K562 (cell line): ENCODE measurements around the gene DAGLA. TPM values are rescaled to one million over a fixed set of nuclear protein-coding genes. Genes with fewer than 3 reads are reported as not detected.

ENCODE experiments used
- CLOCK ChIP-seq: fragments of 250-450 bp; sonication (Bioruptor Pico); IDR thresholded peaks from 2 replicates; pipeline ENCODE4 v1.4.0; 2020; ENCODE audit warnings: mild to moderate bottlenecking, moderate library complexity, borderline replicate concordance
- HDAC3 ChIP-seq: fragments of 450-650 bp; IDR thresholded peaks from 2 replicates; pipeline ENCODE4 v1.6.1; 2018; ENCODE audit warnings: borderline replicate concordance, mild to moderate bottlenecking, moderate library complexity; ENCODE audit not compliant: partially characterized antibody
- HNRNPLL ChIP-seq: fragments of 200-400 bp; formaldehyde crosslinking; IDR thresholded peaks from 2 replicates; pipeline ENCODE4 v1.6.1; 2017; ENCODE audit warnings: low read length, low read depth, mild to moderate bottlenecking; ENCODE audit not compliant: poor library complexity, severe bottlenecking
- NFIC ChIP-seq: fragments of 450-650 bp; IDR thresholded peaks from 2 replicates; pipeline ENCODE4 v1.6.1; 2017; ENCODE audit warnings: mild to moderate bottlenecking, inconsistent platforms
- NKRF ChIP-seq: fragments of 450-650 bp; IDR thresholded peaks from 2 replicates; pipeline ENCODE4 v1.6.1; 2016; ENCODE audit warnings: borderline replicate concordance
- POLR2A ChIP-seq: fragments of 450-650 bp; conservative IDR thresholded peaks from 2 replicates; pipeline ENCODE4 v1.6.1; 2016
- POLR2G ChIP-seq: fragments of 200-400 bp; formaldehyde crosslinking; IDR thresholded peaks from 2 replicates; pipeline ENCODE4 v1.6.1; 2017; ENCODE audit warnings: low read depth, mild to moderate bottlenecking, antibody characterized with exemption, low read length, moderate library complexity
- SMAD1 ChIP-seq: fragments of 150-350 bp; IDR thresholded peaks from 2 replicates; pipeline ENCODE4 v1.6.1; 2014; ENCODE audit warnings: low read length, low read depth; ENCODE audit not compliant: partially characterized antibody
- ZNF232 ChIP-seq: sonication (generic); formaldehyde crosslinking; IDR thresholded peaks from 2 replicates; pipeline ENCODE4 v1.8.0; 2022; ENCODE audit warnings: mild to moderate bottlenecking, missing genetic modification reagents
- ZNF24 ChIP-seq: fragments of 450-650 bp; IDR thresholded peaks from 2 replicates; pipeline ENCODE4 v1.6.1; 2016
- ZNF324 ChIP-seq: fragments of 250-450 bp; sonication (Bioruptor Pico); IDR thresholded peaks from 2 replicates; pipeline ENCODE4 v1.4.0; 2020; ENCODE audit warnings: mild to moderate bottlenecking
- ZNF764 ChIP-seq: fragments of 250-450 bp; sonication (Bioruptor Pico); IDR thresholded peaks from 2 replicates; pipeline ENCODE4 v1.4.0; 2020; ENCODE audit warnings: low read depth, mild to moderate bottlenecking, moderate library complexity
- polyA plus RNA-seq, 8 experiments: library from polyadenylated mRNA; depleted of rRNA in 4 of 8; stranded (reverse) in 5 of 8; unstranded in 3 of 8; fragments of >200 nt; fragmentation: Nextera tagmentation in 2 of 8; fragmentation: Illumina TruSeq in 1 of 8; extraction: Ambion mirVana in 2 of 8; extraction: Trizol in 1 of 8; gene quantifications; 2 replicates each; pipeline versions ENCODE4 v1.2.1 to v1.2.3, GENCODE V29; 2011 to 2014; ENCODE audit warnings: inconsistent platforms in 1 of 8, missing spikeins in 1 of 8
- total RNA-seq, 7 experiments: library from RNA; depleted of rRNA in 6 of 7; stranded (reverse); fragments of >200 nt in 6 of 7; fragmentation: Illumina TruSeq in 2 of 7; extraction: Trizol in 2 of 7; gene quantifications; 2 replicates each; pipeline versions ENCODE4 v1.2.1 to v1.2.3, GENCODE V29; 2011 to 2021; ENCODE audit warnings: low replicate concordance in 1 of 7
- TF ChIP-seq, protein P1 (sequence below), 3 experiments: IDR thresholded peaks in 2 of 3; conservative IDR thresholded peaks in 1 of 3; 2 replicates each; pipeline ENCODE4 v1.5.1; 2011 to 2012; ENCODE audit warnings: low read length in 3 of 3, mild to moderate bottlenecking in 3 of 3, control low read depth in 2 of 3, improper control_type of control experiment in 1 of 3, inconsistent platforms in 1 of 3, low read depth in 1 of 3, mixed read lengths in 1 of 3, moderate library complexity in 1 of 3; ENCODE audit not compliant: insufficient read depth in 2 of 3
- TF ChIP-seq, protein P2 (sequence below): sonication (generic); formaldehyde crosslinking; IDR thresholded peaks from 2 replicates; pipeline ENCODE4 v1.9.0; 2022; ENCODE audit warnings: mild to moderate bottlenecking, missing genetic modification reagents
- TF ChIP-seq, protein P3 (sequence below): fragments of 250-450 bp; sonication (Bioruptor Pico); IDR thresholded peaks from 2 replicates; pipeline ENCODE4 v1.8.0; 2022; ENCODE audit warnings: moderate library complexity, mild to moderate bottlenecking, inconsistent platforms
- TF ChIP-seq, protein P4 (sequence below): fragments of 450-650 bp; IDR thresholded peaks from 2 replicates; pipeline ENCODE4 v1.6.1; 2017; ENCODE audit warnings: antibody characterized with exemption

The DAGLA gene
- total and polyA plus RNA-seq, 9 of the 15 experiments (the other 6 are each of a cell fraction or from before 2014, with no cell fraction given) = 0.03 to 0.16 (median 0.04) TPM; not detected in 4

DNA sequence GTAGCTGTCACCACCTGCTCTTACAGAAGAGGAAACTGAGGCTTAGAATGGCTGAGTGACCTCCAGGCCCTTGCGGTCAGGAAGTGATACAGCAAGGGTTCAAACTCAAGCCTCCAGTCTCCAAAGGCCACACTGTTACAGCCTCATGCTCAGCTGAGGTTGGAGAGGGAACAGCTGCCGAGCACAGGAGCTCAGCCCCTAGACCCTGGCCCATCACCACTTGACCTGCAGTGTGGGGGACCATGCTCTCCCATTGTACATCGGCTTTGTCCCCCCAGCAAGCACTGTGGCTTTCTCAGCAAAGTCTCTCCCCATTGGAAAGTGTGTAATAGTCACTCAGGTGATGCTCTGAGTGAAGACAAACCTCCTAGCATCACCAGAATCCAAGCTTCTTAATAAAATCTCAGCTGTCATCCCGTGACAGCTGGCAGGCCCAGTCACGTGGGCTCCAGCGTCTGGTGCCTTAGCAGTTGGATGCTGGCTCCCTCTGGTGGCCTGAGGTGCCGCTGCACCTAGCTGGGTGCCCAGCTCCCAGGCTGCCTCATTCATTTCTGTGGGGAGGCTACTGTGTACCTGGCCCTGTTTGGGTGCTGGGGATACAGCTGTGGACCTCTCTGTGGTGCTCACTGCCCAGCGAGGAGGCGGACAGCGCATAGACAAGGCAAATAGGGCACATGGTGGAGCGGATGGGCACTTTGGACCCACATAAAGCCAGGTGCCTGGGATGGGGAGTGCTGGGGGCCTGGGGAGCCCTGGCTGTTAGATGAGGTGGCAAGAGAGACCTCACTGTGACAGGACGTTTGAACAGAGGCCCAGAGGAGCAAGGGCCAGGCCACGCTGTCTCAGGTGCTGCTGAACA lies 53.2 kb downstream of the DAGLA start (continued):
- TF ChIP-seq, protein P1, sequence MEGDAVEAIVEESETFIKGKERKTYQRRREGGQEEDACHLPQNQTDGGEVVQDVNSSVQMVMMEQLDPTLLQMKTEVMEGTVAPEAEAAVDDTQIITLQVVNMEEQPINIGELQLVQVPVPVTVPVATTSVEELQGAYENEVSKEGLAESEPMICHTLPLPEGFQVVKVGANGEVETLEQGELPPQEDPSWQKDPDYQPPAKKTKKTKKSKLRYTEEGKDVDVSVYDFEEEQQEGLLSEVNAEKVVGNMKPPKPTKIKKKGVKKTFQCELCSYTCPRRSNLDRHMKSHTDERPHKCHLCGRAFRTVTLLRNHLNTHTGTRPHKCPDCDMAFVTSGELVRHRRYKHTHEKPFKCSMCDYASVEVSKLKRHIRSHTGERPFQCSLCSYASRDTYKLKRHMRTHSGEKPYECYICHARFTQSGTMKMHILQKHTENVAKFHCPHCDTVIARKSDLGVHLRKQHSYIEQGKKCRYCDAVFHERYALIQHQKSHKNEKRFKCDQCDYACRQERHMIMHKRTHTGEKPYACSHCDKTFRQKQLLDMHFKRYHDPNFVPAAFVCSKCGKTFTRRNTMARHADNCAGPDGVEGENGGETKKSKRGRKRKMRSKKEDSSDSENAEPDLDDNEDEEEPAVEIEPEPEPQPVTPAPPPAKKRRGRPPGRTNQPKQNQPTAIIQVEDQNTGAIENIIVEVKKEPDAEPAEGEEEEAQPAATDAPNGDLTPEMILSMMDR (IDR thresholded peaks at IDR 0.05 in 2 of 3, conservative IDR thresholded peaks at IDR 0.05 in 1 of 3; ENCODE audit: insufficient read depth in 2 of 3, low read depth in 1 of 3, low read length in 3 of 3) = peak; percentile 95 to 99 (median 98)
- TF ChIP-seq, protein P2, sequence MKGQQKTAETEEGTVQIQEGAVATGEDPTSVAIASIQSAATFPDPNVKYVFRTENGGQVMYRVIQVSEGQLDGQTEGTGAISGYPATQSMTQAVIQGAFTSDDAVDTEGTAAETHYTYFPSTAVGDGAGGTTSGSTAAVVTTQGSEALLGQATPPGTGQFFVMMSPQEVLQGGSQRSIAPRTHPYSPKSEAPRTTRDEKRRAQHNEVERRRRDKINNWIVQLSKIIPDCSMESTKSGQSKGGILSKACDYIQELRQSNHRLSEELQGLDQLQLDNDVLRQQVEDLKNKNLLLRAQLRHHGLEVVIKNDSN (CRISPR knock-in tag) = peak; percentile 99
- TF ChIP-seq POLR2G = no peak
- TF ChIP-seq NKRF = no peak
- no peak for TF ChIP-seq HDAC3
- no peak for TF ChIP-seq ZNF232 (CRISPR knock-in tag)
- TF ChIP-seq POLR2A = no peak
- TF ChIP-seq, protein P3, sequence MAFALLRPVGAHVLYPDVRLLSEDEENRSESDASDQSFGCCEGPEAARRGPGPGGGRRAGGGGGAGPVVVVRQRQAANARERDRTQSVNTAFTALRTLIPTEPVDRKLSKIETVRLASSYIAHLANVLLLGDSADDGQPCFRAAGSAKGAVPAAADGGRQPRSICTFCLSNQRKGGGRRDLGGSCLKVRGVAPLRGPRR = no peak
- no peak for TF ChIP-seq ZNF764 (CRISPR knock-in tag)
- TF ChIP-seq CLOCK (CRISPR knock-in tag) = no peak
- TF ChIP-seq, protein P4, sequence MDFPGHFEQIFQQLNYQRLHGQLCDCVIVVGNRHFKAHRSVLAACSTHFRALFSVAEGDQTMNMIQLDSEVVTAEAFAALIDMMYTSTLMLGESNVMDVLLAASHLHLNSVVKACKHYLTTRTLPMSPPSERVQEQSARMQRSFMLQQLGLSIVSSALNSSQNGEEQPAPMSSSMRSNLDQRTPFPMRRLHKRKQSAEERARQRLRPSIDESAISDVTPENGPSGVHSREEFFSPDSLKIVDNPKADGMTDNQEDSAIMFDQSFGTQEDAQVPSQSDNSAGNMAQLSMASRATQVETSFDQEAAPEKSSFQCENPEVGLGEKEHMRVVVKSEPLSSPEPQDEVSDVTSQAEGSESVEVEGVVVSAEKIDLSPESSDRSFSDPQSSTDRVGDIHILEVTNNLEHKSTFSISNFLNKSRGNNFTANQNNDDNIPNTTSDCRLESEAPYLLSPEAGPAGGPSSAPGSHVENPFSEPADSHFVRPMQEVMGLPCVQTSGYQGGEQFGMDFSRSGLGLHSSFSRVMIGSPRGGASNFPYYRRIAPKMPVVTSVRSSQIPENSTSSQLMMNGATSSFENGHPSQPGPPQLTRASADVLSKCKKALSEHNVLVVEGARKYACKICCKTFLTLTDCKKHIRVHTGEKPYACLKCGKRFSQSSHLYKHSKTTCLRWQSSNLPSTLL = no peak
- no peak for TF ChIP-seq NFIC
- no peak; the same call in 1 of the 2 replicates for TF ChIP-seq ZNF24
- TF ChIP-seq ZNF324 (CRISPR knock-in tag) = no peak
- TF ChIP-seq SMAD1 = no peak
- peak; percentile 81 for TF ChIP-seq HNRNPLL
